GM21529 (cell line): ENCODE results near the gene RALGPS2.
"Not testable (repeated sequence)": the region's sequence is repeated elsewhere in the genome, so short reads cannot be mapped to it uniquely, and the experiment has no call there.

Experiments used
- ATAC-seq: cut with Tn5 transposase; IDR thresholded peaks from one replicate; pipeline ENCODE4 v1.9.1; 2021; ENCODE audit not compliant: unreplicated experiment

RALGPS2 gene

DNA sequence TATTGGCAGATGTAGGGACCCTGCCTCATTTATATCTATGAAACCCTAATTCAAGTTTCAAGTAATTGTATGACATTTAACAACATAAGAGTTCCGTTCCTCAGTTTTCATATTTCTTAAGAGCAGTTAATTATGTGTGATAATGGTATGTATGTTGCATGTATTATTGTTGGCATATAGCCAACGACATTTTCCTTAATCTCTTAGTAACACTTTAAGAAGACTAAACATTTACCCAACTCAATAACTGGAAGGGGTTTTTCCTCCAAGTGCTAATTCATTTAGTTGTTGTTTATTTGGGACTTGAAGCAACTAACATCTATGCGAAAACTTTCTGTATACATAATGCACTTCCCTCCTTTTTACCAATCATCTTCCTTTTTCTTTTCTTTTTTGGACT lies 1.5 kb upstream of the RALGPS2 start:
- ATAC-seq: no peak

DNA sequence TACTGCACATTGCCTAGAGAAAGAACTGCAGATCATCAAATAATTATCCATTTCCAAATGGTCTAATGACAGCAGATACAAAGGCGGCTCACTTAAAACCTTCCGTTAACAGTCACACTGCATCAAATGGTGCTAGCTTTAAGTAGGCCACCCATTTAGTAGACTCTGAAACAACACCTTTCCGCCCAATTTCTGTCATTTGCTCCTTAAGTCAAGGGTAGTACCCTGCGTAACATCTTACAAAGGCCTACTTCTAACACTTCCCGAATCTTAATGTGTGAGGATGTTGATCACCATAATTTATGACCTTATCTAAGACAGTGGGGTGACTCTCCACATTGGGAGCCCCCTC lies 692 bp upstream of the RALGPS2 start:
- no peak for ATAC-seq

DNA sequence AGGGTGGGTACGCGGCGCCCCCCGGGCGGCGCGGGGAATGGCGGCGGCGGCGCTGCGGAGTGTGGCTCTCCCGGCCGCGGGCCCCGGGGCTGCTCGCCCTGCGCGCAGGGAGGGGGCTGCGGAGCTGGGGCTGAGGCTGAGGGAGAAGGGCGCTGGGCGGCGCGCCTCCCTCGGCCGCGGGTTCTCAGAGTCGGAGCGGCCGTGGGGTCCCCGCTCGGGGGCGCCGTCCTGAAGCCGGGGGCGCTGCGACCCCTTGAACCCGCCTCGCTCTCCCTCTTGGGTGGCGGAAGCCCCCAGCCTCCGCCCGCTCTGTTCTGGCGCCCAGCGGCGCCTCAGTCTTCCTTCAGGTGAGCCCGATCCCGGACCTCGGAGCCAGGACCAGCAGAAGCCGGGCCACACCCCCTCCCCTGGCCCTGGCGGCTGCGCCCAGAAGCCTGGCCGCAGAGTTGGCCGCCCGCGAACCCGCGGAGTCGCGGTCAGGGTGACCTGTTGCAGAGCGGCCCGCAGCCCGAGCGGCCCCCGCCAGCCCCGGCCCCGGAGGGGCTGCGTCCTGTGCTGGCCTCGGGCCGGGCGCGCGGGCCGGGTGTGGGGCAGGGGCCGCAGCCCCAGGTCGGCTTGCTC lies 532 bp downstream of the RALGPS2 start:
- peak; percentile 29 for ATAC-seq

DNA sequence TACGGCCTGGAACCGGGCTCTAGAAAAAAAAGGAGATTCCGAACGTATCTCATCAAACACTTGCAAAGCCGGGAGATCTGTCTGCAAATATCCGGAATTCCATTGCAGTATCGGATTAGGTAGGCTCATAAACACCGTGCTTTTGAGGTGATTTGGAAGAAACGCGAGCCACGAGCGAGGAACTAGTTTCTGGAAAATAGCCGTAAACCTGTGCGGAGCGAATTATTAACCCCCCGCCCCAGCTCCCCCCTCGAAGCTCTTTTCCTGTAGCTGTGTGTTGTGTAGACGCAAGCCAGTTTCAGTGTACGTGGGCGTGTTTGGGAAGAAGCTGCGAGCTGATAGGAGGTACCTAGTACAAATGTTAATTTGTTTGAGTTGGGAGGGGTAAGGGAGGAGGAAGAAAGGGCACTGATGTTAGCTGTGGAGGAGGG lies 1.1 kb downstream of the RALGPS2 start:
- ATAC-seq: peak; percentile 75

DNA sequence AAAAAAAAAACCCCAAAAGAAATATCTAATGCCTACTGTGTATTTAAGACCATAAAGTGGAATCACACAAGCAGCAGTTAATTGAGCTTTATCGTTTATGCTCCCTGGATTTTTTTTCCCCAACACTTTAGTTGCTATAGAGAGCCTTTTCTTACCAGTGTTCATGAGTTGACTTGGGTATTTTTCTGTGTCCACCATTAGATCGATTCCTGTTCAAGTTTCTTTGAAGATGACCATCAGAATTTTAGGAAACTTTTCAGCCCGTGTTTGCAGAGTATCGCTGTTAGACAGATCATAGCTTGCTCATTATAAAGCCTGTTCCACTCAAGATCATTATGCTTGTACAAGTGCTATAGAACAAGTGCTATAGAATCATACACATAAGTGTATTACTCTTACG lies 1.5 kb downstream of the RALGPS2 start:
- no peak for ATAC-seq

DNA sequence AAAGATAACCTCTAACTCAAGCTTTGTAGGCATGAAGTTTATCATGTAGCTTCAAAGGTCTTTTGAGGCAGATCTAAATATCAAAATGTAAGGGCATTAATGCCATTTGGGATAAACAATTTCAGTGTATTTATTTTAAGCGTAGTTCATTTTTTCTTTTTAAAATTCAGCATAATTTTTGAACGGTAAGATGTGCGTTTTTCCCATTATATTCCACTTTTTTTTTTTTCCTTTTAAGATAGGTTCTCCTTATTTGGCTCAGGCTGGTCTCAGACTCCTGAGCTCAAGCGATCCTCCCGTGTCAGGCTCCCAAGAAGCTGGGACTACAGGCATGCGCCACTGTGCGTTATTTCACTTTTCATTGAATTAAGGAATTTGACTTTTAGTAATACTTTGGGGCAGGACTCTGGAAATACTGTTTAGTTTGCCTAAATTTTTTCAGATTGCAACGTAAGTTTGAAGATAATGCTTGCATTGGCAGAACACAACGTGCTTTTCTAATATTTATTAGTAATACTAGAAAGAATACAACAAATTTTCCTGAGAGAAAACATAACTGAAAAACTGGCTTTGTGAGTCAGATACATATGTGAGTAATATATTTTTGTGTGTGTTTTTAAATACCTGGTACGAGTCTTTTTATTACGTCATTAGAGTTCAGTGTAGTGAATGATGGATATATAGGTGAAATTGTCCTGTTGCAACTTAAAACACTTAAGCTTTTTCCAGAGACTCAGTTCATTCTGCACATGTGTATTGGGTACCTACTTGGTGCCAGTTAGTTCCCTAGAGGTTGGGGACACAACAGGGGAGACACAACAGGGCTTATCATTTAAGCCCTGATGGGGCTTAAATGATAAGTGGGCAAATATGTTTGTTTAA lies 2.2 kb downstream of the RALGPS2 start:
- ATAC-seq: no peak

DNA sequence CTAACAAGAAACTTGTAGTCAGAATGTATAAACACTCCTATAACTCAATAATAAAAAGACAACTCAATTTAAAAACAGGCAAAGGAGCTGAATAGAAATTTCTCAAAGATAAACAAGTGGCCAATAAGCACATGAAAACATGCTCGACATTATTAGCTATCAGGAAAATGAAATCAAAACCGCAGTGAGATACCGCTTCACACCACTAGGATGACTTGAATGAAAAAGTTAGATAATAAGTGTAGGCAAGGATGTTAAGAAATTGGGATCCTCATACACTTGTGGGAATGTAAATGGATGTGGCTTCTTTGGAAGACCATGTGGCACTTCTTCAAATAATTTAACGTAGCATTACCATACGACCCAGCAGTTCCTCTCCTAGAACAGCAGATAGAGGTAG lies 8.9 kb downstream of the RALGPS2 start:
- ATAC-seq: no peak

DNA sequence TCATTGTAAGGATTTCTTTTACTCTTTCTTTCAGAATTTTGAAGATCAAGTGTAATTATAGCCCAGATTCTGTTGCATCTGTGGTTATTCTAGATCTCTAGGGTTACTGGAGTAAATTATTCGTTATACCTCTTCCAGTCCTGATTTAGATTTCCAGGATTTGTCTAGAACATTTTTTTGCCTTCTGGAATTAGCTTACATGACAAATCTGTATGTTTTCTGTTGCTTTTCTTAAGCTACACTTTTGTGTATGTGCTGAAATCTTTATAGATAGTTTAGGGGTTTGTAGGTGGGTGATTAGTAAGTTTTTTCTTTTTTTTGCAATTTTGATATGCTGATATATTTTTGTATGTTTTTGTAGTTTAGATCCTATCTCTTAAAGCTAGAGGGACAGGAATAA lies 13.7 kb downstream of the RALGPS2 start:
- no peak for ATAC-seq

DNA sequence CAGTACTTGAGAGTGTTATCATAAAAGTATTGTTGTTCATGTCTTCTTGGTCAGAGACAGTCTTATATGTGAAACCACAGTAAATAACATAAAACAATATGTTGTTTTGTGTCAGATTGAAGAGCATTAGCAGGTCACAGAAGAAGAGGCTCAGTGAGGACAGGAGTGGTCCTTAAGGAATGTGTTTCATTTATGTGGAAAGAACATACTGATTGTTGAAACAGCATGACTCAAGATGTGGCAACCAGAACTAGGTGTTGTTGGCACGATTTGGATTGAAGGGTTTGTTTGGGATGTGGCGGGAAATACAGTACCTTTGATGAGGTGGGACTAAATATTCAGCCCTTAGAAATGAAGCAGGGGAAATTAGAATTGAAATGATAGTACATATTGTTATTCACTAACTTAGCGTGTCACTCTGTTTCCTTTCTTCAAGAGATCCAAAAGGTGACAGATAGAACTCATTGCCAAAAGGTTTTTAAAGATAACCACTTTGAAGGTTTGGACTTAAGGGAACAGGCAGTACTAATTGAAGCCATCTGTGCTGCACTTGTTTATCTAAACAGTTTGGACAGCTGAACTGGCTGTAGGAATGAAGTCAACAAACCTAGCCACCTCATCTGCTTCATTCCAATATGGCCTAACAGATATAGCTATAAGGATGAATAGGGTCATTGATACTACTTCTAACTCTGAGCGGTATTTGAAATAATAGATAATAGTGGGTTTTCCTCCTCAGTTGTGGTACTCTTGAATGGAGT lies 14.4 kb downstream of the RALGPS2 start:
- ATAC-seq: no peak

DNA sequence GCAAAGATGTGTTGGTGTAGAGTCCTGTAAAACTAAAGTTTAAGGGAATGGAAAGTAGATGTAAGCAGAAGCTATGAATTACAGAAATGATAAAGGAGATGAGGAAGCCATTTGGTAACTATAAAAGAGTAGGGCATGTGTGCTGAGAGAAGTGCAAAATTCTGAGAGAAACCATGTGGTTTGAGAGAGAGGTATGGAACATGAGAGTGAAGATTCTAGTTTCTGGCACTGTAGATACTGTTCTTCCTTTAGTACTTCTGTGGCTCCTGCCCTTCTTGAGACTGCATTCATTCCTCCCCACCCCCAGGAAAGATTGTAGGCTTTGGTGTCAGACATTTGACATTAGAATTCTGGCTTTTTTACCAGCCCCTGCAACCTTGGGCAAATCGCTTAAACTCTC lies 15.4 kb downstream of the RALGPS2 start:
- ATAC-seq: no peak

DNA sequence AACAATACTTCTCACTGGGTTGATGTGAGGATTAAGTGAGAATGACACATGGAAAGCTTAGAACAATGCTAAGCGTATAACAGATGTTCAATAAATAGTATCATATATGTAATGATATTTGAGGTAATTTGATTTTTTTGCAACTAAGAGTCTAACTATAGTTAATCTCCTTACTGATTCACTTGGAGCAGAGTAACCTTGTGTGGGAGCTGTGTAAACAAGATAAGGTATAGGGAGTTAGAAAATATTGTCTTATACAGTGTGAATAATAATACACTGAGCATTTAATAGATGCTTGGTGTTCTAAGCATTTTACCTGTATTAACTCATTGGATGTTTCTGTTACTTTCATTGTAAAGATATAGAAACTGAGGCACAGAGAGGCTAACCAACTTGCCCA lies 15.9 kb downstream of the RALGPS2 start:
- no peak for ATAC-seq

DNA sequence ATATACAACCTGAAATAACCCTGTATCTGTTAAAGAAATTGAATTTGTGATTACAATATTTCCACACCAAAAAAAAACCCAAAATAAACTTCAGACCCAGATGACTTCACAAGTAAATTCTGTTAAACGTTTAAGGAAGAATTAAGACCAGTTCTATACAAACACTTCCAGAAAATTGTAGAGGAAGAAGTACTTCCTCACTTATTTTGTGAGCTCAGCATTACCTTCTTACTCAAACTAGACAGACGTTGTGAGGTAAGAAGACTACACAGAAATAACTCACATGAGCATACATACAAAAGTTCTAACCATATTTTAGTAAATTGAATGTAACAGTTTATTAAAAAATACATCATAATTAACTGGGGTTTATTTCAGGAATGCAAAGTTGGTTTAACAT lies 18.8 kb downstream of the RALGPS2 start:
- ATAC-seq: no peak

DNA sequence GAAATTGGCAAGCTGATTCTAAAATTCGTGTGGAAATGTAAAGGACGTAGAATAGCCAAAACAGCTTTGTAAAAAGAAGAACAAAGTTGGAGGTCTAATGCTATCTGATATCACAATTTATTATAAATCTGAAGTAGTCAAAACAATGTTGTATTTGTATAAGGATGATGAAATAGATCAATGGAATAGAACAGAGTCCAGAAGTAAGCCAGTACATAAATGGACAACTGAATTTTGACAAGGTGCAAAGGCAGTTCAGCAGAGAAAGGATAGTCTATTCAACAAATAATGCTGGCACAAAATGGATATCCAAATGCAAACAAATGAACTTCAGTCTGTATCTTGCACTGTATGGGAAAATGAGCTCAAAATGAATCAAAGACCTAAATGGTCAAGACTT lies 20.2 kb downstream of the RALGPS2 start:
- ATAC-seq: no peak

DNA sequence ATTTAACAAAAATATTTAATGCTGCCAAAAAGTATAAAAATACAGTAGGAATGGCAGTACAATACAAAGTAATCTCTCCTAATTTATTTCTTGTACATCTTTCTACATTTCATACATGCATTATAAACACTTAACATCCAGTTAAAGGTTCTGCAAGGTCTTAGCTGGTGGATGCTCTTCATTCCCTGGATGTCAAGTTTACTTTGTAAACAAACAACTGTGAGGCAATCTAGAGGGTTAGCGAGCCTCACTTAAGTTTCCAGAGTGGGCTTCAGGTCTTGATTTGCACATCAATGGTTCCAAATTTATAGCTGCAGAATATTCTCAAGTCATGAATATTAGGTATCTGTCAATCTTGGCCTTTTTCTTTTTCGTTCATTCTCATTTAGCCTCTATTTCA lies 21.3 kb downstream of the RALGPS2 start:
- no peak for ATAC-seq

DNA sequence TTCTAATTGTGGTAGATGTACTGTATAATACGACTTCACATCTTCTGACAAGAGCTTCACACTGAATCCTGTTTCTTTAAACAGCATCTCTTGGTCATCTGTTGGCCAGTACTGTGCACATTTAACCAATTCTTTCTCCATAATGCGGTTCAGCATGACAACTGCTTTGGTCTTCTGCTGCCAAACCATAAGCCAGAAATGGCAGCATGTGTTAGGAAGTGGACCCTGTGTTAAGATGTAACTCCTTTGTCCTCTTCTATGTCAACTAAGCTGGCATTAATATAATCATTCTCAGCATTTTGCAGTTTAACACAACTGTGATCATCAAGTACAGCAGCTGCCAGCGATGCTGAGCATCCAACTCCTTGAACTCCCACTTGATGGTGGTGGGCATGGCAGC lies 22.3 kb downstream of the RALGPS2 start:
- ATAC-seq: not testable (repeated sequence)

DNA sequence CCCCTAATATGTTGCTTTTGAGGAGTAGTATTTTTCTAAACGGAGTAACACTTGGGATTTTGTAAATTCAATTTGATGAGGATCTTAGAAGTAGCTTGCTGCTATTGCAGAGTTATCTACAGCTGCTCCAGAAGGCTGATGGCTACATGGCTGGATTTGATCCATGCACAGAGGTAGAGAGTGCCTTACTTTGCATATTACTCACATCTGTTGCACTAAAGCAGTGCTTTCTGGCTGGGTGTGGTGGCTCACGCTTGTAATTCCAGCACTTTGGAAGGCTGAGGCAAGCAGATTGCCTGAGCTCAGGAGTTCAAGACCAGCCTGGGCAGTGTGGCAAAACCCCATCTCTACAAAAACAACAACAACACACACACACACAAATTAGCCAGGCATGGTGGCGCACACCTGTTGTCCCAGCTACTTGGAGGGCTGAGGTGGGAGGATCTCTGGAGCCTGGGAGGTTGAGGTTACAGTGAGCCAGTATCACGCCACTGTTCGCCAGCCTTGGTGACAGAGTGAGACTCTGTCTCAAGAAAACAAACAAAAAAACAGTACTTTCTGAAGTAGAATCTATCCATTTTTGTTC lies 24.6 kb downstream of the RALGPS2 start:
- no peak for ATAC-seq

DNA sequence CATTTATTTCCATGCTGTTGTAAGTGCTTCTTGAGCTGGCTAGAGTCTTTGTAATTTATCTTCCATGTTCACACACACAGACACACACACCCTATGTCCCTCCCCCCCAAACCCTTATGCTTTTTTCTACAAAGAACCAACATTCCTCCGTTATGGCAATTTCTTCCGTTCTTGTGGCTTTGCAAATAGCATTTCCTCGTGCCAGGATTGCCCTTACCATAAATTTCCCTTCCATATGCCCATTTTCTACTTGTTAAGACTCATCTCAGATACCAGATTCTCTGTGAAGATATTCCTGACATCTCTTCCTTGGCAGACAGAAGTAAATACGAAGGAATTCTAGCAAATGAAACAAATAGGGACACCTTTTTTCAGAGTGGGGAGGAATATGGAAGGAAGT lies 26.0 kb downstream of the RALGPS2 start:
- no peak for ATAC-seq

DNA sequence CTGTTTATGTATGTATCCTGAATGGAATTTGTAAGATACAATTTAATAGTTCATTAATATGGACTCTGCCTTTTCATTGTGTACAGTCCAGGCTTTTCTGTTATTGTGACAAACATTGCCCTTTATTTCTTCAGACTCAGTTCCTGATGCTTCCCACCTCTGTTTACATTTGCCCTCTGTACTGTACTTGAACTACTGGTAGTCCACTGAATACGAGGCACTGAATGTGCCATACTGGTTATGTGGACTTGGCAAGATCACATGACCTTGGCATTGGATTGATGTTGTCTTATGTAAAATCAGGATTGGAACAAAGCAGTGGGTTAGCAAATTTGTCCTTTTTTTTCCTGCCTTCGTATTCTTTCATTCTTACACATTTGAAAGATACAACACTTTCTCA lies 27.8 kb downstream of the RALGPS2 start:
- ATAC-seq: no peak

DNA sequence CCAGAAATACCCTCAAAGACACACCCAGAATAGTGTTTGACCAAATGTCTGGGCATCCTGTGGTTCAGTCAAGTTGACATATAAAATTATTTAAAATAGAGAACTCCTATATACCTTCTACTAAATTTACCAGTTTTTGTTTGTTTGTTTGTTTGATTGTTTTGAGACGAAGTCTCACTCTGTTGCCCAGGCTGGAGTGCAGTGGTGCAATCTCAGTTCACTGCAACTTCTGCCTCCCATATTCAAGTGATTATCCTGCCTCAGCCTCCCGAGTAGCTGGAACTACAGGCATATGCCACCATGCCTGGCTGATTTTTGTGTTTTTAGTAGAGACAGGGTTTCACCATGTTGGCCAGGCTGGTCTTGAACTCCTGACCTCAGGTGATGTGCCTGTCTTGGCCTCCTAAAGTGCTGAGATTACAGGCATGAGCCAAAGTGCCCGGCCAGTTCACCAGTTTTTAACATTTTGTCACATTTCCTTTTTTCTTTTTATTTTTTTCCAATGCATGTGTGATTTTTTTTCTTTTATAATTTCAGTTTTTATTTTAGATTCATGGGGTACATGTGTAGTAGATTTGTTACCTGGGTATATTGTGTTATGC lies 29.7 kb downstream of the RALGPS2 start:
- not testable (repeated sequence) for ATAC-seq

DNA sequence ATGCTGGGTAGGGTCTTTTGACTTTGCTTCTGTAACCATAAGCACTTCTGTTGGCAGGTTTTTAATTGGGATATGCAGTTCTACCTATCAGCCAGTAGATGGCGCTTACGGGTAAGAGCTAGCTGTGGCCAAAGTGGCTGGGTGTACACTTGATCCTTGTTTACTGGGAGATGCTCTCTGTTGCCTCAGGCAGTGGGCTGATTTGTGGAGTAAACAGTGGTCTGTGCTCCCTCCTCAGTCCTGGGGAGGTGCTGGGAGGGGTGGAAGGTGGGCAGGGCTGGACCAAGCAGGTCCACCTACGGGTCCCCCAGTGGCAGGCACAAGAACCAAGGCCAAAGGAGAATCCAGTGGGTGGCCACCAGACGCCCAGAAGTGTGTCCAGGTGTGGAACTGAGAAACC lies 43.4 kb downstream of the RALGPS2 start:
- ATAC-seq: peak; percentile 58

DNA sequence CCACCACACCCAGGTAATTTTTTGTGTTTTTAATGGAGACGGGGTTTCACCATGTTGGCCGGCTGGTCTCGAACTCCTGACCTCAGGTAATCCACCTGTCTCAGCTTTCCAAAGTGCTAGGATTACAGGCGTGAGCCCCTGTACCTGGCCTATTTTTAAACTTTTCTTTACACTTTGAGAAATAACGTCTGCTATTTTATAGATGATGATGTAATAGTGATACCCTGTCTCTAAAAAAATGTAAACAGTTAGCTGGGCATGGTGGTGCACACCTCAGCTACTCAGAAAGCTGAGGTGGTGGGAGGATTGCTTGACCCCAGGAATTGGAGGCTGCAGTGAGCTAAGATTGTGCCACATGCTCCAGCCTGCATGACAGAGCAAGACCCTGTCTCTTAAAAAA lies 47.9 kb downstream of the RALGPS2 start:
- no peak for ATAC-seq
